NCI-H2196 treated with DMSO at 0.1 percent for 48 hours (cell line): ENCODE results near the gene GPR107.

ENCODE experiments used
- DNase-seq: peaks from one replicate; lab custom pipeline; 2025; ENCODE audit not compliant: unreplicated experiment; lab: John Stamatoyannopoulos, UW

The GPR107 gene

GRCh38 chr9:130107234-130107861 is 53.6 kb downstream of the GPR107 start:
- peak; percentile 34 for DNase-seq

- DNase-seq = no peak
These were observed 54.2 kb downstream of the GPR107 start for GRCh38 chr9:130107955-130108354.

- no peak for DNase-seq
These were observed 56.5 kb downstream of the GPR107 start for GRCh38 chr9:130110166-130110565.

GRCh38 chr9:130110596-130111021 is 56.9 kb downstream of the GPR107 start:
- no peak for DNase-seq

GRCh38 chr9:130111786-130112537 is 58.3 kb downstream of the GPR107 start:
- no peak for DNase-seq

- no peak for DNase-seq
These were observed 58.9 kb downstream of the GPR107 start for GRCh38 chr9:130112538-130113151.

GRCh38 chr9:130114741-130115140 is 61.0 kb downstream of the GPR107 start:
- DNase-seq = no peak

- DNase-seq = no peak
These were observed 62.6 kb downstream of the GPR107 start for GRCh38 chr9:130116346-130116745.

- DNase-seq = no peak
These were observed 63.7 kb downstream of the GPR107 start for GRCh38 chr9:130117376-130117775.

- no peak for DNase-seq
These were observed 64.3 kb downstream of the GPR107 start for GRCh38 chr9:130117816-130118632.

GRCh38 chr9:130118841-130119518 is 65.3 kb downstream of the GPR107 start:
- no peak for DNase-seq

- DNase-seq = no peak
These were observed 66.0 kb downstream of the GPR107 start for GRCh38 chr9:130119519-130120298.

GRCh38 chr9:130120299-130120587 is 66.5 kb downstream of the GPR107 start:
- no peak for DNase-seq

- DNase-seq = no peak
These were observed 67.1 kb downstream of the GPR107 start for GRCh38 chr9:130120832-130121231.

- DNase-seq = no peak
These were observed 68.8 kb downstream of the GPR107 start for GRCh38 chr9:130122456-130122855.

- DNase-seq = no peak
These were observed 70.6 kb downstream of the GPR107 start for GRCh38 chr9:130124085-130124860.

GRCh38 chr9:130126721-130127433 is 73.2 kb downstream of the GPR107 start:
- DNase-seq = no peak

- no peak for DNase-seq
These were observed 74.5 kb downstream of the GPR107 start for GRCh38 chr9:130128251-130128650.
